ENCODE data around the gene RTN4RL1.

Gene RTN4RL1

DNA sequence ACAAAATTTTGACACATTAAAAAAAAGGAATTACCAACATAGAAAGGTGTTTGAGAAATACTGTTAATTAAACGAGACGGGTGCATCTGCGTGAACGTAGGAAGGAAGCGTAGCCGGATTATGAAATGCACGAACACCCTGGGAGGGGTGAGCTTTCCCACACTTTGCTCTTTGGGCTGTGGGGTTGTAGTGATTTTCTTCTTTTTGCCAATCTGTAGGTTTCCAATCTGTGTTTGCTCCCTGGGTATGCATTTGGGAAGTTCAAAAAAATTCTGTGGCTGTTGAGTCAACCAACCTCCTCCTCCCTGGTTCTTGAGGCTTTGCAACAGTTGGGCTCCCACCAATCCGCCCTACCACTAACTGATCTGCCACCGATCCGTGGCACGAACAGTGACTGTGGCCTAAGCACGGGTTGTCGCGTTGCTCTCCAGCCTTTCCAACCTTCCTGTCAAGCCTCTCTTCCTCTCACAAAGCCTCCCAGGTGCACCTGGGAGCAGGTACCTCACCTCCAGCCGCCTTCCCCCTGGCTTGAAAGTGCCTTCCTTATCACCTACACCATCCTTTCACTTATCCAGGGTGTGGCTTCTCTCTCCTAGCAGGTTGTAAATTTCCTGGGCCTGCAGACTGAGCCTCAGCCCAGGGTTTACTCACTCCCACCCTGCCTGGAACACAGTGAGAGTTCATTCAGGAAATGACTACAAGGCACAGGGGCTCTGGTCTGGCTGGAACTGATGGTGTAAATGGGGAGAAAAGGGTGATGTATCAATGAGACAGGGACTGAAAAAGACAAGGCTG lies 16.6 kb downstream of the RTN4RL1 start:
- Histone ChIP-seq H3K27me3 (ENCODE audit: low read depth) (no peaks in the 10 kb centered on the region), H3K4me1 (no peaks in the 10 kb centered on the region; the same call in 1 of the 2 replicates), H3K9me3 (no peaks in the 10 kb centered on the region), H3K36me3 (replicated peaks) (no peaks in the 10 kb centered on the region), H3K4me3 (no peak overlapping the region)
- no peak for DNase-seq (ENCODE audit: low spot score in 2 of 2)
- in situ Hi-C loops (cut with MboI; ENCODE audit: low sequenced_read_pairs): no loop called here

DNA sequence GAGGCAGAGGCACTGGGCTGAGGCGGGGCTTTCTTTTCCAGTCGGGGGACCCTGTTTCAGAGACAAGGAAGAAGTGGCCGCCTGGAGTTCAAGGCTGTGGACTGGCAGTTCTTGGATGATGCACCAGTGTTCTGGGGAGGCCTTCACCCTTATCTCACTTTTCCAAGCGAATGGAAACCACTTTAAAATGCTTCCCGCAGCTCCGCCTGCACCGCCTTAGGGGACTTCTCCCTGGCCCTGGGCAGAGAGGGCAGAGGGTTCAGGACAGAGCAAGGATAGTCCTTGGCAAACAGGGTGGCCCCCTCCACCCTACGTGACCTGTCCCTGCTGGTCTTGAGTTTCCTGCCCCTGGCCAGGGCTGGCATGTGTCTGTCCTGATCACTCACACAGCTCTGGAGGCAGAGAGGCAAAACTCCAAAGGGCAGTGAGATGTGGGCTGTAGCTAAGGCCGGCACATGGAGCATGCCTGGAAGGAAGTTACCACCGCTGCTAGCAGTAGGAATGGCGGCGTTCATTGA lies 20.6 kb downstream of the RTN4RL1 start:
- no peak for DNase-seq (ENCODE audit: low spot score in 2 of 2)
- Histone ChIP-seq H3K9me3 (no peaks in the 10 kb centered on the region), H3K4me1 (peaks cover 9% of the 10 kb centered on the region), H3K4me3 (no peak overlapping the region), H3K36me3 (replicated peaks) (no peaks in the 10 kb centered on the region), H3K27me3 (ENCODE audit: low read depth) (no peaks in the 10 kb centered on the region)
- in situ Hi-C loops (cut with MboI; ENCODE audit: low sequenced_read_pairs): no loop called here

DNA sequence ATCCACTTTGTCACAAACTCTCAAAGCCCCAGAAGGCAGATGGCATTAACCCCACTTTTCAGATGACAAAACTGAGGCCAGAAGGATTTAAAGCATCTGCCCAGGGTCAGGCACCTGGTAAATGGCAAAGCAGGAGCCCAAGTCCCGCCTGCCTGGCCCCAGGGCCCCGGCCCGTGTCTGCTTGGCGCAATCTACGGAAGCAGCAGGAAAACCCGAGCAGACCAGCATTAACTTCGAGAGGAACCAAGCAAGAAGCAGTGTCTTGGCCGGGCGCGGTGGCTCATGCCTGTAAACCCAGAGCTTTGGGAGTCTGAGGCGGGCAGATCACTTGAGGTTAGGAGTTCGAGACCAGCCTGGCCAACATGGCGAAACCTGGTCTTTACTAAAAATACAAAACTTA lies 21.6 kb downstream of the RTN4RL1 start:
- in situ Hi-C loops (cut with MboI; ENCODE audit: low sequenced_read_pairs): no loop called here
- no peaks in the 10 kb centered on the region for H3K36me3 ChIP-seq (replicated peaks)
- DNase-seq (ENCODE audit: low spot score in 2 of 2): no peak
- H3K4me1 ChIP-seq: peaks cover 17% of the 10 kb centered on the region
- no peak overlapping the region for H3K4me3 ChIP-seq
- no peaks in the 10 kb centered on the region for H3K9me3 ChIP-seq
- no peaks in the 10 kb centered on the region for H3K27me3 ChIP-seq (ENCODE audit: low read depth)

DNA sequence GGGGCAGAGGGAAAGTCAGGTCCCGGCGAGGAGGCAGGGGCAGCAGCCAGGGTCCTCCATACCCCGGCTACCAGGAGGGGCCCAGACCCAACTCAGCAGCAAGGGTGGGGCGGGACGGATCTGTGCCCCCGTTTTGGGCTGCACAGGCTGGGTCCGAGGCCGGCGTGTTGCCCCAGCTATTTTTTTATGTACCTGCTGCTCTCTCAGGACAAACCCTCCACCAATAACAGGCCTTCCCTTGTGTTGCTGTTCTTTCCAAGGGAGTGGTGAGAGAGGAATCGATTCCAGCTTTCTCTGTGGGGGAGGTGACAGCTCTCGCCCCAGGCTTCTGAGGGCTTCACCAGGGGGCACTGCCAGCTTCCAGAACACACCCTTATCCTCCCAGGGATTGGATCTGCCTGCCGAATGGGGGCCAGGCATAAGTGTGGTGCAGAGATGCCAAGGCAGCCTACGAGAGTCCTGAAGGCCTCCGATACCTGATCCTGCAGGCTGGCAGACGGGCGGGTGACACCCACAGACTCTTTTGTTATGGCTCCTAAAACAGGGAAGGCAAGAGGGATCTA lies 22.3 kb downstream of the RTN4RL1 start:
- DNase-seq (ENCODE audit: low spot score in 2 of 2): no peak
- no peaks in the 10 kb centered on the region for H3K9me3 ChIP-seq
- no peaks in the 10 kb centered on the region for H3K27me3 ChIP-seq (ENCODE audit: low read depth)
- H3K36me3 ChIP-seq (replicated peaks): no peaks in the 10 kb centered on the region
- H3K4me1 ChIP-seq: peaks cover 19% of the 10 kb centered on the region
- in situ Hi-C loops (cut with MboI; ENCODE audit: low sequenced_read_pairs): no loop called here
- H3K4me3 ChIP-seq: no peak overlapping the region

DNA sequence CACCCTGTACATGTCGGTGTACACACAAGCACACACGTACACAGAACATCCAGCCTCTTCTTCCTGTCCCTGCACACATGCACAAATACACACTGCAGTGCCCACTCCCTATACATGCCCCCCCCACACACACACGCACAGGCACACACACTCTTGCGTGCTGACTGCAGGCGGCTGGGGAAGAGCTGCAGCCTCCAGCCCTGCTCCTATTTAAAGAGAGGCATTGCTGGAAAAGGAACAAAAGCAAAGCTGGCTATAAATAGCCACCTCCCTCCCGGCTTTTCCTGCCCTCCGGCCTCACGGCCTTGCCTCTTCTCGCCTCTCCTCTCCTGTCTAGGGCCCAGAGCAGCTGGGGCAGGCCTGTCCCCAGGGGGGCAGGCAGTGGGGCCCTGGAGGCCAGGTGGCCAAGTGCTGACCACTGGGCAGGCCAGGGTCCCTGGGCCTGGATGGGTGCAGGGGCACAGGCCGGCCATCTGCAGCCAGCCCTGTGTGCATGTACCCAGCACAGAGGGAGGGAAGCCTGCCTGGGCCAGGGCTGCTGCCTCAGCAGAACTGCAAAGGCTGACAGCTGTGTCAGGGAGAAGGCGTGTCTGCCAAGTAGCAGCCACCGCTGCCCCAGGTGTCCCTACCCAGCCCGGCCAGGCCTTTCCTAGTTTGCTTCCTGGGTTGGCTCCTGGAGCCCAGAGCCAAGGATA lies 25.4 kb downstream of the RTN4RL1 start:
- in situ Hi-C loops (cut with MboI; ENCODE audit: low sequenced_read_pairs): no loop called here
- DNase-seq (ENCODE audit: low spot score in 2 of 2): peak; percentile 83
- no peaks in the 10 kb centered on the region for H3K27me3 ChIP-seq (ENCODE audit: low read depth)
- no peak overlapping the region for H3K4me3 ChIP-seq
- no peaks in the 10 kb centered on the region for H3K9me3 ChIP-seq
- H3K4me1 ChIP-seq: peaks cover 33% of the 10 kb centered on the region
- H3K36me3 ChIP-seq (replicated peaks): no peaks in the 10 kb centered on the region

DNA sequence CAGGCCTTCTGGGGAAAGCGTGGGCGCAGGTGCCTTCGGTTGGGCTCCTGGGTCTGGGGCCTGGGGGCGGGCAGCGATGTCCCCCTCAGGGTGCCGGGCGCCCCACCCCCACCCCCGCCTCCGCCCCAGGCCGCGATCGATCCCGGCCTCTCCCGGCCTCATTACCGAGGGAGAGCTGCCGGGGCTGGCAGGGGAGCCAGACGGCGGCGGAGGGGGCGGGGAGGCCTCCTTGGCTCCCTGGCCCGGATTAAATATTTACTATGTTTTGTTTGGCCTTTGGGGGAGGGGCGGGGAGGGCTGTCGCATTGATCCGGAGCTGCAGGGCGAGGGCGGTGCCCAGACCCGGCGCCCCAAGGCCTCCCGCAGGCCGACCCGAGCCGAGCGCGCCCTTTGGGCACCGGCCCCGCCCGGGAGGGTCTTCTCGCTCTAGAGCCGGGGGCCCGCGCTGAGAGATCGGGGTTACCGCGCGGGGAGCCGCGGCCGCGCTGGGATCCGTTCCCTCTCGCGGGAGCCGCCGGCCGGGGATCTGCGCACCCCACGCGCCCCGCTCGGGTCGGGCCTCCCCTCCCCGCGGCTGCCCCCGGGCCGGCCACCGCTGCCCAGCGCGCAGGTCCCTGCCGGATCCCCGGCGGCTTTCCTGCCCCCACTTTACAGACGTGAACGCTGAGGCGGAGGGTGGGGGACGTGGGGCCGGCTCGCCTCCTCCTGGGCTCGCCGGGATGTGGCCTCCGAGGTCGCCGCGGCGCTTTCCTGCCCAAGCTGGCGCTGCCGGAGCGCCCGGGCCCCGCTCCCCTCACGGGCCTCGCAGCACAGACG lies 27.0 kb downstream of the RTN4RL1 start:
- Histone ChIP-seq H3K9me3 (no peaks in the 10 kb centered on the region), H3K4me3 (no peak overlapping the region), H3K4me1 (peaks cover 33% of the 10 kb centered on the region), H3K27me3 (ENCODE audit: low read depth) (no peaks in the 10 kb centered on the region), H3K36me3 (replicated peaks) (no peaks in the 10 kb centered on the region)
- DNase-seq (ENCODE audit: low spot score in 2 of 2): peak; percentile 67 to 85
- in situ Hi-C loops (cut with MboI; ENCODE audit: low sequenced_read_pairs): no loop called here

DNA sequence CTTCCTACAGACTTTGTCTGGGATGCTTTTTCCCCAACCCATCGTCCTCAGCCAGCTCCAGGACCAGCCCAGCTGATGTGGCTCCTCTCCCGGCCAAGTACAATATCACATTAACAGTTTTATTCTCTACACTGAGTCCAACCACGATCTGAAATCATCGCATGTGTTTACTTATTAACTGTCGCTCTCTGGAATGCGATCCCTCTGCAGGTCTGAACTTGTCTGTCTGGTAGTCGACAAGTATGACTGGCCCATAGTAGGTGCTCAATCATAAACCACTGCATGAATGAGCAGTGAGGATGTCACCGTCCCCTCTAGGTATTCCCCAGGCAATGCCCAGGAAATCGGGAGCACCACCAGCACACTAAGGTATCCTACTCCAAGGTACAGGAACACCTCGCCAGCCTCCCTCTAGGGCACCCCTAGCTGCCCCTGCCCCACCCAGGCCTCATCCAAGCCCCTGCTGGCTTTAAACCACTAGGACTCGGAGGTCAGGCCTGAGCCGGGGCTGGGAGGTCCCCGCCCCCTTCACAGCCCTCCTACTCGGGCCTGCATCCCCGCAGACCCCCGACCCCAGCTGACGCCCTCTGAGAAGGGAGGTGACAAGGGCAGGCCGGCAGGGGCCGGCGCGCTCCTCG lies 27.7 kb downstream of the RTN4RL1 start:
- H3K27me3 ChIP-seq (ENCODE audit: low read depth): no peaks in the 10 kb centered on the region
- H3K4me1 ChIP-seq: peaks cover 33% of the 10 kb centered on the region
- H3K9me3 ChIP-seq: no peaks in the 10 kb centered on the region
- in situ Hi-C loops (cut with MboI; ENCODE audit: low sequenced_read_pairs): no loop called here
- H3K4me3 ChIP-seq: no peak overlapping the region
- H3K36me3 ChIP-seq (replicated peaks): no peaks in the 10 kb centered on the region
- peak; percentile 33 to 48 for DNase-seq (ENCODE audit: low spot score in 2 of 2)

DNA sequence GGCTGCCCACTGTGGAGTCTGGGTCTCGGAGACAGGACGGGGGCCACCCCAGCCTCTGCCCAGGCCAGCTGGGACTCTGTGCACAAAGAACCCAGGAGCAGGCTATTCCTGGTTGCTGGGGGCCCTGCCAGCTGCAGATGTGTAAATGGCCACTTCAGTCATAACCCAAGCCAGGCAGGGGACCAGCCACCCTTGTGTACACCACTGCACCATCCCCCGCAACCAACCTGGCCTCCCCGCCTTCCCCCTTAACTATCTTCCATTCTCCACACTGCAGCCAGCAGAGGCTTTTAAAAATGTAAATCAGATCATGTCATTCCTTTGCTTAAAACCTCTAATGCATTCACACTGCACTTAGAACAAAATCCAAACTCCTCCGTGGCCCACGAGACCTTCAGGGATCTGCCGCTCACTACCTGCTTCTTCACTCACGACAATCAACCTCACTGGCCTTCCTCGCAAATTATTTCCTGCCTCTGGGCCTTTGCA lies 28.3 kb downstream of the RTN4RL1 start:
- peak in 1 of 2 experiments; percentile 58 for DNase-seq (ENCODE audit: low spot score in 2 of 2)
- in situ Hi-C loops (cut with MboI; ENCODE audit: low sequenced_read_pairs): no loop called here
- Histone ChIP-seq H3K4me3 (no peak overlapping the region), H3K36me3 (replicated peaks) (no peaks in the 10 kb centered on the region), H3K9me3 (no peaks in the 10 kb centered on the region), H3K4me1 (peaks cover 33% of the 10 kb centered on the region), H3K27me3 (ENCODE audit: low read depth) (no peaks in the 10 kb centered on the region)

DNA sequence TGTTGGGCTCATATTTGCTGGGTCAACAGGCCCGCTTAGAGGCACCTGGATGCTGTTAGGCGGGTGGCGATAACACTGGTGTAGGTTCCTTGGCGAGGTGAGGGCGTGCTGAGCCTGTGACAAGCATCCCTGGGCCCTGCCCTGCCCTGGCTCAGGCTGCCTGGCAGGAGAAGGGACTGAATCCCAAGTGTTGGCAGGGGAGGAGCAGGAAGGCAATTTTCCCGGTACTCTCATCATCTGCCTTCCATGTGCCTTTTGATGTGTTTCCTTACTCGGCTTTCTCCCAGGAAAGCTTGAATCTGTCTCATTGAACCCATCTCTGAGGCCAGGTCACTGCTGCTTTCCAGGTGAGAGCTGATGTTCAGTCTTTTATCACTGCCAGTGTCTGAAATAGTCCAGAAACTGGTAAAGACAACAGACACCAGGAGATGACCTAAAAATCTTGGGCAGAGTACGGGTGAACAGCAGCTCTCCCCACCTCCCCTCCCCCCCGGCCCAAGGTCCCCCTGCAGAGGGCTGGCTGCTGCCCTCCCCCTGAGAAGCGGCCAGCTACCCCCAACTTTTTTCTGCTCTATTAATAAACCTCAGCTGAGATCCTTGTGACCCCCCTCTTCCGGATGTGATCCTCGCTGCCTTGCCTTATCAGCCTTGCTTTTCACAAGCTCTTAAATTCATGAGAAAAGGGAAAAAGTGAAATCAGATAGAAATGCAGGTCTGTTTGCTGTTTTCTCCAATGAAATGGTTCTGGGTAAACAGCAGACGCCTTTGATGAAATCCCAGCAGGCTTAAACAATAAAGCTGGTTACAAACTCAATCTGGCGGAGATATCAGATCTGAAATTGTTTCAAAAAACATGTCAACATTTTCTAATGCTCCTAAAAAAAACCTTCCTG lies 29.0 kb downstream of the RTN4RL1 start:
- Histone ChIP-seq H3K9me3 (no peaks in the 10 kb centered on the region), H3K4me3 (no peak overlapping the region), H3K27me3 (ENCODE audit: low read depth) (no peaks in the 10 kb centered on the region), H3K4me1 (peaks cover 37% of the 10 kb centered on the region), H3K36me3 (replicated peaks) (no peaks in the 10 kb centered on the region)
- no peak for DNase-seq (ENCODE audit: low spot score in 2 of 2)
- in situ Hi-C loops (cut with MboI; ENCODE audit: low sequenced_read_pairs): no loop called here

DNA sequence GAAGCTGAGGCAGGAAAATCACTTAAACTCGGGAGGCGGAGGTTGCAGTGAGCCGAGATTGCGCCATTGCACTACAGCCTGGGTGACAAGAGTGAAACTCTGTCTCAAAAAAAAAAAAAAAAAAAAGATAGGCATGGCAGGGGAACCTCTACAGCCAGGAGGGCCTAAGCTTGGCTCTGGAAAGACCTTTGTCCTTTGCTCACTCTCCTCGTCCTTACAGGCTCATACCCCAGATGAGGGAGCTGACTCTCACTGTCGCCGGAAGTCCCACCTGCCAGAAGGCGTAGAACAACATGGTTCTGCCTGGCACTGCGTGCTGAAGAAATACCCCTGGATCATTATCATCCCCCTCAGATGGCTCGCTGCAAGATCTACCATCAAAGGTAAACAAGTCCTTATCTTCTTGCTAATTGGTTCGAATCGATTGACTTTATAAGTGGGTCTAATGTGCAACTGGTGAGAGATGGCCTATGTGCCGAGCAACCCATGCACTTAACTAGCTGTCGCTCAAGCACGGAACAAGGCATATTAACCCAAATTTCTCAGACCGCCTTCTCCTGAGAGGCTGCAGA lies 29.7 kb downstream of the RTN4RL1 start:
- Histone ChIP-seq H3K4me3 (no peak overlapping the region), H3K36me3 (replicated peaks) (no peaks in the 10 kb centered on the region), H3K27me3 (ENCODE audit: low read depth) (no peaks in the 10 kb centered on the region), H3K9me3 (no peaks in the 10 kb centered on the region), H3K4me1 (peaks cover 42% of the 10 kb centered on the region)
- in situ Hi-C loops (cut with MboI; ENCODE audit: low sequenced_read_pairs): no loop called here
- DNase-seq (ENCODE audit: low spot score in 2 of 2): no peak

DNA sequence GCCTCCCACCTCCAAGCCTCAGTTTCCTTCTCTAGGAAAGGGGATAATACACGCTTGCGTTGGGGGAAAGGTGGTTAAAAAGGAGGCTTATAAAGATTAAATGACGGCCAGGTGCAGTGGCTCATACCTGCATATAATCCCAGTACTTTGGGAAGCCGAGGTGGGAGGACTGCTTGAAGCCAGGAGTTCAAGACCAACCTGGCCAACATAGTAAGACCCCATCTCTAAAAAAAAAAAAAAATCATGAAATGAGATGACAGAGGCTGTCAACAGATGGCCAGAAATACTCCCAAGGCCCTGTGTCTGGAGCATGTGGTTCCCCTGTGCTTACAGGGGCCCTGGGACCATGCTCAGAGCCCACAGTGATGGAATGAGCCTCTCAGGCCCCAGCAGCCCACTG lies 30.4 kb downstream of the RTN4RL1 start:
- DNase-seq (ENCODE audit: low spot score in 2 of 2): no peak
- in situ Hi-C loops (cut with MboI; ENCODE audit: low sequenced_read_pairs): no loop called here
- Histone ChIP-seq H3K36me3 (replicated peaks) (no peaks in the 10 kb centered on the region), H3K4me3 (no peak overlapping the region), H3K9me3 (no peaks in the 10 kb centered on the region), H3K4me1 (peaks cover 35% of the 10 kb centered on the region), H3K27me3 (ENCODE audit: low read depth) (no peaks in the 10 kb centered on the region)

DNA sequence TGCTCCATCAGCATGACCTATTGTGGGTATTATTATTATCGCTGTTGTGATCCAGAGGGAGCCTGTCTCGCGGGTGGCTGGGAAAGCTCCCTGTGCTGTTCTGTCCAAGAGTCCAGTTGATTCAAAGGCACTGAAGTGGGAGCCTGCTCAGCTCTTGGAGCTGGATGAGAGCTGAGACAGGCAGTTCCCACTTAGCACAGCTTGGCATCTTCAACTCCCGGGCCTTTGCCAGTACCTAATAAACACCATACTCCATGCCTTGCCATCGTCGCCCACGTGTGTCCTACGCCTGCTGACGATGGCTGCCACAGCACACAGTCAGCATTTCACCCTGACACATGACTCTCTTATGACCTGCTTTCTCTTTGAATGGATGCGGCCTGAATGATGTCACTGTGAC lies 32.6 kb downstream of the RTN4RL1 start:
- Histone ChIP-seq H3K4me1 (peaks cover 21% of the 10 kb centered on the region), H3K4me3 (no peak overlapping the region), H3K9me3 (no peaks in the 10 kb centered on the region), H3K27me3 (ENCODE audit: low read depth) (no peaks in the 10 kb centered on the region), H3K36me3 (replicated peaks) (no peaks in the 10 kb centered on the region)
- DNase-seq (ENCODE audit: low spot score in 2 of 2): no peak
- in situ Hi-C loops (cut with MboI; ENCODE audit: low sequenced_read_pairs): no loop called here

Measured in HAP-1 (cell line).